K562 (cell line): Measurements from ENCODE around the gene STK24. TPM values are rescaled to one million over a fixed set of nuclear protein-coding genes. Genes with fewer than 3 reads are reported as not detected.

Experiments
- ATF7 ChIP-seq: fragments of 450-650 bp; IDR thresholded peaks from 2 replicates; pipeline ENCODE4 v1.7.1; 2014; ENCODE audit warnings: mild to moderate bottlenecking, moderate library complexity
- C11orf30 ChIP-seq: fragments of 450-650 bp; IDR thresholded peaks from 2 replicates; pipeline ENCODE4 v1.6.1; 2016; ENCODE audit warnings: low read depth, mild to moderate bottlenecking
- CTBP1 ChIP-seq: fragments of 450-650 bp; IDR thresholded peaks from 2 replicates; pipeline ENCODE4 v1.6.1; 2016; ENCODE audit warnings: borderline replicate concordance
- DACH1 ChIP-seq: fragments of 450-650 bp; IDR thresholded peaks from 2 replicates; pipeline ENCODE4 v1.6.1; 2018; ENCODE audit not compliant: partially characterized antibody
- FOS ChIP-seq: IDR thresholded peaks from 3 replicates; pipeline ENCODE4 v1.6.1; 2011; ENCODE audit not compliant: insufficient read length; ENCODE audit errors: extremely low read depth
- HES1 ChIP-seq: fragments of 450-650 bp; IDR thresholded peaks from 2 replicates; pipeline ENCODE4 v1.6.1; 2016; ENCODE audit warnings: low read depth, mild to moderate bottlenecking, moderate library complexity
- HMG20A ChIP-seq: fragments of 450-650 bp; formaldehyde crosslinking; conservative IDR thresholded peaks from 2 replicates; pipeline ENCODE4 v1.4.0; 2020; ENCODE audit warnings: mild to moderate bottlenecking, mixed read lengths
- HMG20B ChIP-seq: fragments of 250-450 bp; sonication (Bioruptor Pico); IDR thresholded peaks from 2 replicates; pipeline ENCODE4 v1.5.0; 2021; ENCODE audit warnings: mild to moderate bottlenecking
- JUN ChIP-seq, 2 experiments: sonication (generic) in 1 of 2; formaldehyde crosslinking in 1 of 2; IDR thresholded peaks; 2 replicates each; pipeline versions ENCODE4 v1.6.1 to v1.8.0; 2012 to 2022; ENCODE audit warnings: borderline replicate concordance in 2 of 2, mild to moderate bottlenecking in 2 of 2, improper control_type of control experiment in 1 of 2, low read depth in 1 of 2, low read length in 1 of 2, missing genetic modification reagents in 1 of 2
- MXD1 ChIP-seq: fragments of 250-450 bp; sonication (Bioruptor Pico); IDR thresholded peaks from 2 replicates; pipeline ENCODE4 v1.8.0; 2021; ENCODE audit warnings: borderline replicate concordance, mild to moderate bottlenecking, moderate library complexity; ENCODE audit not compliant: poor library complexity, severe bottlenecking
- NR2C2 ChIP-seq, 2 experiments: fragments of 200-800 bp in 1 of 2; sonication (Bioruptor generic) in 1 of 2; sonication (generic) in 1 of 2; formaldehyde crosslinking in 1 of 2; IDR thresholded peaks; 2 replicates each; pipeline versions ENCODE4 v1.6.1 to v1.8.0; 2016 to 2022; ENCODE audit warnings: mild to moderate bottlenecking in 1 of 2, missing compliant biosample characterization in 1 of 2, missing genetic modification characterization in 1 of 2, missing genetic modification reagents in 1 of 2
- NRF1 ChIP-seq, 2 experiments: fragments of 450-650 bp; IDR thresholded peaks in 1 of 2; conservative IDR thresholded peaks in 1 of 2; 2 replicates each; pipeline ENCODE4 v1.6.1; 2014; ENCODE audit warnings: mild to moderate bottlenecking in 2 of 2
- PHB2 ChIP-seq: fragments of 450-650 bp; IDR thresholded peaks from 2 replicates; pipeline ENCODE4 v1.6.1; 2017; ENCODE audit warnings: low read depth
- POLR2AphosphoS5 ChIP-seq: IDR thresholded peaks from 2 replicates; pipeline ENCODE4 v1.6.1; 2011; ENCODE audit warnings: mild to moderate bottlenecking, low read depth, low read length, moderate library complexity; ENCODE audit not compliant: control insufficient read depth, insufficient read depth
- POU5F1 ChIP-seq: fragments of 150-350 bp; IDR thresholded peaks from 2 replicates; pipeline ENCODE4 v1.6.1; 2014; ENCODE audit warnings: borderline replicate concordance, low read length, low read depth, mild to moderate bottlenecking; ENCODE audit not compliant: partially characterized antibody
- RFX7 ChIP-seq: fragments of 250-450 bp; sonication (Bioruptor Pico); IDR thresholded peaks from 2 replicates; pipeline ENCODE4 v1.5.1; 2021; ENCODE audit warnings: mild to moderate bottlenecking
- SMARCA4 ChIP-seq: fragments of 450-650 bp; IDR thresholded peaks from 2 replicates; pipeline ENCODE4 v1.6.1; 2016
- SRF ChIP-seq, 2 experiments: fragments of 250-450, 450-650 bp in 1 of 2; sonication (Bioruptor Pico) in 1 of 2; sonication (generic) in 1 of 2; formaldehyde crosslinking; IDR thresholded peaks; 2 replicates each; pipeline versions ENCODE4 v1.5.0 to v1.5.1; 2020 to 2022; ENCODE audit warnings: mild to moderate bottlenecking in 1 of 2, missing genetic modification reagents in 1 of 2
- STAT5A ChIP-seq: IDR thresholded peaks from 2 replicates; pipeline ENCODE4 v1.6.1; 2012; ENCODE audit warnings: low read length, inconsistent platforms, borderline replicate concordance
- TAF9B ChIP-seq: fragments of 450-650 bp; IDR thresholded peaks from 2 replicates; pipeline ENCODE4 v1.6.1; 2018; ENCODE audit warnings: mild to moderate bottlenecking; ENCODE audit not compliant: partially characterized antibody
- ZFP1 ChIP-seq: fragments of 450-650 bp; formaldehyde crosslinking; IDR thresholded peaks from 2 replicates; pipeline ENCODE4 v1.4.0; 2020; ENCODE audit warnings: mild to moderate bottlenecking, mixed read lengths
- ZNF175 ChIP-seq: fragments of 200-800 bp; sonication (Bioruptor generic); IDR thresholded peaks from 2 replicates; pipeline ENCODE4 v1.6.1; 2016; ENCODE audit warnings: low read depth, mild to moderate bottlenecking, missing genetic modification characterization, missing compliant biosample characterization
- ZNF23 ChIP-seq: fragments of 250-450 bp; sonication (Bioruptor Pico); IDR thresholded peaks from 2 replicates; pipeline ENCODE4 v1.4.0; 2020; ENCODE audit warnings: mild to moderate bottlenecking
- ZNF280A ChIP-seq: fragments of 450-650 bp; IDR thresholded peaks from 2 replicates; pipeline ENCODE4 v1.6.1; 2018; ENCODE audit warnings: mild to moderate bottlenecking, low read depth; ENCODE audit not compliant: partially characterized antibody
- ZNF766 ChIP-seq: fragments of 200-800 bp; sonication (Bioruptor generic); conservative IDR thresholded peaks from 2 replicates; pipeline ENCODE4 v1.6.1; 2016; ENCODE audit warnings: missing genetic modification characterization, missing compliant biosample characterization
- polyA plus RNA-seq, 8 experiments: library from polyadenylated mRNA; depleted of rRNA in 4 of 8; stranded (reverse) in 5 of 8; unstranded in 3 of 8; fragments of >200 nt; fragmentation: Nextera tagmentation in 2 of 8; fragmentation: Illumina TruSeq in 1 of 8; extraction: Ambion mirVana in 2 of 8; extraction: Trizol in 1 of 8; gene quantifications; 2 replicates each; pipeline versions ENCODE4 v1.2.1 to v1.2.3, GENCODE V29; 2011 to 2014; ENCODE audit warnings: inconsistent platforms in 1 of 8, missing spikeins in 1 of 8
- total RNA-seq, 7 experiments: library from RNA; depleted of rRNA in 6 of 7; stranded (reverse); fragments of >200 nt in 6 of 7; fragmentation: Illumina TruSeq in 2 of 7; extraction: Trizol in 2 of 7; gene quantifications; 2 replicates each; pipeline versions ENCODE4 v1.2.1 to v1.2.3, GENCODE V29; 2011 to 2021; ENCODE audit warnings: low replicate concordance in 1 of 7

Gene STK24
- total and polyA plus RNA-seq, 9 of the 15 experiments (the other 6 are each of a cell fraction or from before 2014, with no cell fraction given): 3.8 to 78.4 (median 28.2) TPM

DNA sequence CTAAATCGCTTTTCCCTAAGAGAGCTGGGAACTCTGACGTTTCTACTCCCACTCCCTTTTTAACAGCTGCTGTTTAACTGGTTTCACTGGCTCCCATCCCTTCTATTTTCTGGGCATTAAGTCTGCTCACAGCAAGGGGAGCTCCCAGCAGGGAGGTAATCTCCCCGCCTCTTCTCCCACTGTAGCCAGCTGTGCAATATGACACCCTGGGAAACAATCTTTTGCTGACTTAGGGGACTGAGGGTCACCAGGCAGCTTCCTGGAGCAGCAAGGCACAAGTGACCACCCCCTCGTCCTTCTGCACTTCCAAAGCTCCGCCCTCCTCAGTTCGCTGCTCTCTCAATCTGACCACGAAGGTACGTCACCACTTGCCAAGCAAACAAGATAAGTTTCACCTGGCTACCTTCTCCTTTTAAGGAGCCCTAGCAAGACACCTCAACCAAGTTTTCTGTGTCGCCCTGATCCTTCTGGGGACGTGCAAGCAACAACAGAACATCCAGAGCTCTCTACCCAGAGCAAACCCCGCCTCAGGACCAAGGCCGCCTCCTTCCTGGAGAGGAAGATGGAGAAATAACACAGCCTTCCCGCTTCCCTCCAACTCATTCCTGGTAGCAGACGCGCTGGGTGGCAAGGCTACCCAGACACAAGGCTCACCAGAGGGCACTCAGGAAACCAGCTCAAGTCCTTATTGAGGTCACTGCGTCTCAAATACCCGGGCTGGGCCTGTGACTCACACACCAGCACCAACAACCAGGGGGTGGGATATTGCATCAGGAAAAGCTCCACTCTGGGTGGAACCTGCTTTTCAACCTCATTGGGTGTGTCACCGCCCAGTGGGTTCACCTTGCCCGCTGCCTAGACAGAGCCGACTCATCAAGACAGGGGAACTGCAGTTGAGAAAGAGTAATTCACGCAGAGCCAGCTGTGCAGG lies 92.4 kb downstream of the STK24 start (continued):
- TF ChIP-seq JUN (IDR thresholded peaks at IDR 0.05; ENCODE audit: borderline replicate concordance, low read depth, low read length) (peak; percentile 83; the same call in 1 of the 2 replicates), JUN (CRISPR knock-in tag; IDR thresholded peaks at IDR 0.05; ENCODE audit: borderline replicate concordance) (0 out of 2 replicates have a peak, but pooled peaks have one; percentile 50), SRF (CRISPR knock-in tag; IDR thresholded peaks at IDR 0.05) (peak in 1 of 2 experiments; percentile 73; a peak in 1 of 4 replicates), STAT5A (no peak), ZNF280A (no peak), RFX7 (no peak), ZNF23 (CRISPR knock-in tag) (no peak), HMG20B (CRISPR knock-in tag) (no peak), POU5F1 (no peak), HES1 (no peak), NR2C2 (CRISPR knock-in tag; IDR thresholded peaks at IDR 0.05) (no peak), NR2C2 (tag; IDR thresholded peaks at IDR 0.05) (peak; percentile 67), MXD1 (CRISPR knock-in tag) (no peak), POLR2AphosphoS5 (no peak), PHB2 (no peak), NRF1 (conservative IDR thresholded peaks at IDR 0.05 in 1 of 2, IDR thresholded peaks at IDR 0.05 in 1 of 2) (peak in 1 of 2 experiments; percentile 38; a peak in 2 of 4 replicates), FOS (no peak), CTBP1 (peak; percentile 65; the same call in 1 of the 2 replicates), ZFP1 (CRISPR knock-in tag) (no peak), C11orf30 (peak; percentile 70), ZNF175 (CRISPR knock-in tag) (0 out of 2 replicates have a peak, but pooled peaks have one; percentile 25), SMARCA4 (peak; percentile 48; the same call in 1 of the 2 replicates), TAF9B (peak; percentile 45), HMG20A (CRISPR knock-in tag) (no peak), ATF7 (peak; percentile 68), ZNF766 (CRISPR knock-in tag) (no peak), DACH1 (peak; percentile 53)
